Ishikawa (cell line): ENCODE data around the gene B4GALT6.
A peak's percentile ranks its signal among the peaks of the same experiment; 100 is the strongest.

Experiments used
- CEBPB ChIP-seq: IDR thresholded peaks from 2 replicates; pipeline ENCODE4 v1.6.1; 2012
- CREB1 ChIP-seq: IDR thresholded peaks from 2 replicates; pipeline ENCODE4 v1.6.1; 2012; ENCODE audit warnings: low read depth
- EGR1 ChIP-seq: IDR thresholded peaks from 2 replicates; pipeline ENCODE4 v1.6.1; 2012
- EP300 ChIP-seq: IDR thresholded peaks from 2 replicates; pipeline ENCODE4 v1.6.1; 2012; ENCODE audit warnings: borderline replicate concordance
- FOXM1 ChIP-seq: IDR thresholded peaks from 2 replicates; pipeline ENCODE4 v1.6.1; 2012; ENCODE audit warnings: low read depth, borderline replicate concordance
- MAX ChIP-seq: IDR thresholded peaks from 2 replicates; pipeline ENCODE4 v1.6.1; 2012
- NFIC ChIP-seq: IDR thresholded peaks from 2 replicates; pipeline ENCODE4 v1.6.1; 2012
- RAD21 ChIP-seq: IDR thresholded peaks from 2 replicates; pipeline ENCODE4 v1.6.1; 2012; ENCODE audit warnings: low read depth
- REST ChIP-seq: IDR thresholded peaks from 2 replicates; pipeline ENCODE4 v1.6.1; 2012; ENCODE audit warnings: low read depth, mild to moderate bottlenecking
- TAF1 ChIP-seq: IDR thresholded peaks from 2 replicates; pipeline ENCODE4 v1.6.1; 2012; ENCODE audit warnings: low read depth, mild to moderate bottlenecking
- TCF12 ChIP-seq: IDR thresholded peaks from 2 replicates; pipeline ENCODE4 v1.6.1; 2012; ENCODE audit warnings: low read depth
- TEAD4 ChIP-seq: IDR thresholded peaks from 2 replicates; pipeline ENCODE4 v1.6.1; 2012
- USF1 ChIP-seq: IDR thresholded peaks from 2 replicates; pipeline ENCODE4 v1.6.1; 2012
- YY1 ChIP-seq: IDR thresholded peaks from 2 replicates; pipeline ENCODE4 v1.6.1; 2012; ENCODE audit warnings: low read depth
- ZBTB7A ChIP-seq: IDR thresholded peaks from 2 replicates; pipeline ENCODE4 v1.6.1; 2012; ENCODE audit warnings: low read depth

B4GALT6 gene

GRCh38 chr18:31661965-31662364 lies 22.4 kb downstream of the B4GALT6 start:
- TF ChIP-seq TAF1 = no peak
- peak; percentile 73 for TF ChIP-seq CEBPB

GRCh38 chr18:31660763-31661162 lies 23.6 kb downstream of the B4GALT6 start:
- no peak for TF ChIP-seq RAD21
- no peak for TF ChIP-seq EP300
- no peak for TF ChIP-seq ZBTB7A
- no peak for TF ChIP-seq YY1
- no peak for TF ChIP-seq CEBPB
- TF ChIP-seq TEAD4 = no peak
- no peak for TF ChIP-seq NFIC
- no peak for TF ChIP-seq TCF12
- no peak for TF ChIP-seq EGR1
- TF ChIP-seq TAF1 = no peak

- TF ChIP-seq EP300 (no peak), MAX (no peak), YY1 (no peak), FOXM1 (no peak), REST (no peak), RAD21 (no peak), NFIC (no peak), ZBTB7A (no peak), TEAD4 (no peak), TCF12 (no peak), USF1 (no peak), EGR1 (no peak), CREB1 (no peak), TAF1 (no peak), CEBPB (no peak)
Observed at GRCh38 chr18:31659576-31660177, 24.7 kb downstream of the B4GALT6 start.

GRCh38 chr18:31658670-31659575 lies 25.5 kb downstream of the B4GALT6 start:
- TF ChIP-seq EP300 = no peak
- no peak for TF ChIP-seq EGR1
- no peak for TF ChIP-seq CREB1
- TF ChIP-seq TCF12 = no peak
- no peak for TF ChIP-seq RAD21
- no peak for TF ChIP-seq NFIC
- TF ChIP-seq TAF1 = no peak
- no peak for TF ChIP-seq REST
- TF ChIP-seq MAX = no peak
- TF ChIP-seq CEBPB = no peak

GRCh38 chr18:31657823-31658669 lies 26.3 kb downstream of the B4GALT6 start:
- no peak for TF ChIP-seq YY1
- no peak for TF ChIP-seq CREB1
- TF ChIP-seq EGR1 = no peak
- TF ChIP-seq NFIC = no peak
- no peak for TF ChIP-seq TAF1
- no peak for TF ChIP-seq EP300
- TF ChIP-seq CEBPB = no peak
- TF ChIP-seq ZBTB7A = no peak
- TF ChIP-seq TCF12 = no peak
- no peak for TF ChIP-seq RAD21
- no peak for TF ChIP-seq REST
- no peak for TF ChIP-seq TEAD4
- no peak for TF ChIP-seq MAX
- no peak for TF ChIP-seq FOXM1
- TF ChIP-seq USF1 = no peak
